Trophoblast cell (in vitro differentiated cells and primary cell): Measurements from ENCODE around the gene UPK1B.

Source experiments
- DNase-seq, 2 donors: peaks; one replicate each; pipeline ENCODE4 v3.0.0-alpha.2; 2016
- H2AFZ ChIP-seq: 2 replicates; pipeline ENCODE4 v1.6.1; 2013; ENCODE audit warnings: low read length, moderate library complexity, mild to moderate bottlenecking; ENCODE audit not compliant: insufficient read depth, poor library complexity
- H2AK5ac ChIP-seq: 2 replicates; pipeline ENCODE4 v1.6.1; 2013; ENCODE audit warnings: mild to moderate bottlenecking, low read length
- H2BK120ac ChIP-seq: 2 replicates; pipeline ENCODE4 v1.6.1; 2013; ENCODE audit warnings: low read length, mild to moderate bottlenecking, moderate library complexity; ENCODE audit not compliant: insufficient read depth, poor library complexity
- H2BK12ac ChIP-seq: 2 replicates; pipeline ENCODE4 v1.6.1; 2013; ENCODE audit warnings: mild to moderate bottlenecking, low read length, moderate library complexity
- H2BK5ac ChIP-seq: 2 replicates; pipeline ENCODE4 v1.6.1; 2013; ENCODE audit warnings: low read length, low read depth, moderate library complexity, mild to moderate bottlenecking; ENCODE audit not compliant: poor library complexity
- H3K14ac ChIP-seq: 2 replicates; pipeline ENCODE4 v1.6.1; 2013; ENCODE audit warnings: mild to moderate bottlenecking, low read length
- H3K18ac ChIP-seq: 2 replicates; pipeline ENCODE4 v1.6.1; 2013; ENCODE audit warnings: mild to moderate bottlenecking, low read length
- H3K23ac ChIP-seq: 2 replicates; pipeline ENCODE4 v1.6.1; 2013; ENCODE audit warnings: low read length
- H3K27ac ChIP-seq: 2 replicates; pipeline ENCODE4 v1.5.1; 2013; ENCODE audit warnings: low read depth, mild to moderate bottlenecking, inconsistent platforms, low read length, moderate library complexity
- H3K27me3 ChIP-seq: 2 replicates; pipeline ENCODE4 v1.6.1; 2013; ENCODE audit warnings: inconsistent platforms, mild to moderate bottlenecking, low read length, moderate library complexity; ENCODE audit not compliant: insufficient read depth
- H3K36me3 ChIP-seq, 2 experiments: 1 replicate in 1 of 2; 2 replicates in 1 of 2; pipeline ENCODE4 v1.6.1; 2013; ENCODE audit warnings: low read length in 2 of 2, mild to moderate bottlenecking in 2 of 2, moderate library complexity in 1 of 2; ENCODE audit not compliant: insufficient read depth in 2 of 2, control insufficient read depth in 1 of 2
- H3K4ac ChIP-seq: 2 replicates; pipeline ENCODE4 v1.6.1; 2013; ENCODE audit warnings: low read depth, mild to moderate bottlenecking, low read length, moderate library complexity
- H3K4me1 ChIP-seq, 2 experiments: 1 replicate in 1 of 2; 2 replicates in 1 of 2; pipeline ENCODE4 v1.6.1; 2013; ENCODE audit warnings: low read length in 2 of 2, mild to moderate bottlenecking in 2 of 2, moderate library complexity in 1 of 2; ENCODE audit not compliant: insufficient read depth in 2 of 2, control insufficient read depth in 1 of 2
- H3K4me2 ChIP-seq: 2 replicates; pipeline ENCODE4 v1.6.1; 2013; ENCODE audit warnings: inconsistent platforms, mild to moderate bottlenecking, low read length, moderate library complexity
- H3K4me3 ChIP-seq: 2 replicates; pipeline ENCODE4 v1.5.1; 2013; ENCODE audit warnings: mild to moderate bottlenecking, low read depth, low read length, inconsistent platforms
- H3K79me1 ChIP-seq: one replicate; pipeline ENCODE4 v1.6.1; 2013; ENCODE audit warnings: low read length
- H3K79me2 ChIP-seq: 2 replicates; pipeline ENCODE4 v1.6.1; 2013; ENCODE audit warnings: low read length, mild to moderate bottlenecking; ENCODE audit not compliant: control insufficient read depth, insufficient read depth, poor library complexity
- H3K9ac ChIP-seq: 2 replicates; pipeline ENCODE4 v1.6.1; 2013; ENCODE audit warnings: mild to moderate bottlenecking, low read length
- H3K9me3 ChIP-seq: 2 replicates; pipeline ENCODE4 v1.6.1; 2013; ENCODE audit warnings: low read depth, mild to moderate bottlenecking, control low read depth, inconsistent platforms, low read length; ENCODE audit not compliant: insufficient read depth
- H4K12ac ChIP-seq: 2 replicates; pipeline ENCODE4 v1.6.1; 2013; ENCODE audit warnings: low read depth, mild to moderate bottlenecking, low read length, moderate library complexity
- H4K8ac ChIP-seq: 2 replicates; pipeline ENCODE4 v1.6.1; 2013; ENCODE audit warnings: low read depth, mild to moderate bottlenecking, low read length, moderate library complexity
- H4K91ac ChIP-seq: one replicate; pipeline ENCODE4 v1.6.1; 2013; ENCODE audit warnings: low read depth, mild to moderate bottlenecking, low read length, moderate library complexity
- WGBS: extraction: QIAGEN DNeasy Blood & Tissue Kit; methylation state at CpG from one replicate; pipeline ENCODE4 v1.1.7; 2013; ENCODE audit warnings: missing lambda C conversion rate; ENCODE audit not compliant: insufficient read length, insufficient coverage; ENCODE audit errors: extremely low coverage; 5-methylcytosine and 5-hydroxymethylcytosine counted together

UPK1B gene

DNA sequence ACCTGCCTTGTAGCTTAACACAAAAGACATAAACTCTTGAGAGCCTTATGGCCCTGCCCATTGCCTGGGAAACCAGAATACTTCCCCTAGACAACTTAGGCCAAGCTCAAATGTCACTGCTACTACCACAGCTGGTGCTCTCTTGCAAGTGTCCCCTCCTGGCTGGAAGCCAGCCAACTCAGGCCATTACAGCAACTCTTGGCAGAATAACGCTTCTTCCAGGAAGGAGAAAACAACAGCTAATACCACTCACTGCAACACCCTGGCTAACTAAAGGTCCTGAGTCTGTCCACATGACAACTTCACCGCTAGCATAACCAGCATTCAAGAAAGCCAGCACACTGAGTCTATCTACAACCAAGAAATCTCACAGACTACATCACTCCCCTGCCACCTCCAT, 72.4 kb downstream of the UPK1B start:
- Histone ChIP-seq H3K27me3 (no peaks in the 10 kb centered on the region), H3K18ac (no peak overlapping the region), H2BK5ac (no peak overlapping the region), H3K27ac (no peak overlapping the region), H3K23ac (no peak overlapping the region), H3K4ac (no peak overlapping the region), H3K9ac (no peak overlapping the region), H3K4me2 (no peak overlapping the region), H2AK5ac (no peak overlapping the region), H3K79me1 (no peaks in the 10 kb centered on the region), H3K14ac (no peak overlapping the region), H2BK12ac (no peak overlapping the region), H4K12ac (no peak overlapping the region), H4K8ac (no peak overlapping the region), H3K4me3 (no peak overlapping the region), H2AFZ (no peak overlapping the region), H3K9me3 (no peaks in the 10 kb centered on the region), H3K36me3 (no peaks in the 10 kb centered on the region), H2BK120ac (no peak overlapping the region), H3K79me2 (no peaks in the 10 kb centered on the region), H3K4me1 (no peaks in the 10 kb centered on the region), H4K91ac (no peak overlapping the region)
- no peak for DNase-seq
- WGBS: no CpG with 5 or more reads among the region's 2 CpGs
